Tibial nerve (tissue), 4 donors: Measurements from ENCODE around the gene MOSMO. TPM values are rescaled to one million over a fixed set of nuclear protein-coding genes. Genes with fewer than 3 reads are reported as not detected.

Experiments
- DNase-seq, 2 donors: peaks; one replicate each; pipeline ENCODE4 v3.0.0-alpha.2; 2019; ENCODE audit warnings: low spot score in 2 of 2
- H3K27ac ChIP-seq, 4 donors: fragments of 200-600 bp; sonication (generic) in 3 of 4; one replicate each; pipeline ENCODE4 v1.5.1; 2017 to 2019; ENCODE audit warnings: mild to moderate bottlenecking in 1 of 4
- H3K27me3 ChIP-seq, 2 donors: fragments of 200-600 bp; sonication (generic) in 1 of 2; one replicate each; pipeline versions ENCODE4 v1.5.1 to v1.6.0; 2017 to 2019
- H3K36me3 ChIP-seq, 3 donors: fragments of 200-600 bp; sonication (generic); one replicate each; pipeline ENCODE4 v1.5.1; 2018 to 2019
- H3K4me1 ChIP-seq, 4 donors: fragments of 200-600 bp; sonication (generic) in 3 of 4; one replicate each; pipeline ENCODE4 v1.5.1; 2017 to 2019
- H3K4me3 ChIP-seq, 4 donors: fragments of 200-600 bp; sonication (generic) in 3 of 4; one replicate each; pipeline ENCODE4 v1.5.1; 2017 to 2019; ENCODE audit warnings: mild to moderate bottlenecking in 1 of 4, moderate library complexity in 1 of 4
- H3K9me3 ChIP-seq, 4 donors: fragments of 200-600 bp; sonication (generic) in 3 of 4; one replicate each; pipeline ENCODE4 v1.5.1; 2017 to 2019
- EP300 ChIP-seq, 2 donors: sonication (generic); formaldehyde crosslinking; IDR thresholded peaks; one replicate each; pipeline ENCODE4 v1.6.1; 2017; ENCODE audit warnings: antibody characterized with exemption in 2 of 2, mild to moderate bottlenecking in 1 of 2
- POLR2A ChIP-seq, 2 donors: fragments of 450-650 bp; IDR thresholded peaks; one replicate each; pipeline ENCODE4 v1.6.1; 2017; ENCODE audit warnings: antibody characterized with exemption in 2 of 2, mild to moderate bottlenecking in 2 of 2, moderate library complexity in 2 of 2
- WGBS, 2 donors: methylation state at CpG; one replicate each; pipeline ENCODE4 v1.1.5; 2018; 5-methylcytosine and 5-hydroxymethylcytosine counted together
- total RNA-seq, 4 donors: library from RNA; depleted of rRNA; stranded (reverse); fragments of >200 nt; gene quantifications; one replicate each; pipeline ENCODE4 v1.1.0, GENCODE V29; 2016
- TF ChIP-seq, protein P1 (sequence below), 5 experiments: fragments of 200-600 bp in 3 of 5; fragments of 450-650 bp in 2 of 5; sonication (generic) in 3 of 5; IDR thresholded peaks; one replicate each; pipeline ENCODE4 v1.5.1; 2016 to 2019; ENCODE audit warnings: antibody characterized with exemption in 5 of 5, mild to moderate bottlenecking in 3 of 5, moderate library complexity in 2 of 5

MOSMO gene
- total RNA-seq, 4 donors from 2014 or later, result 19.3 to 33.6 (median 26.0) TPM

DNA sequence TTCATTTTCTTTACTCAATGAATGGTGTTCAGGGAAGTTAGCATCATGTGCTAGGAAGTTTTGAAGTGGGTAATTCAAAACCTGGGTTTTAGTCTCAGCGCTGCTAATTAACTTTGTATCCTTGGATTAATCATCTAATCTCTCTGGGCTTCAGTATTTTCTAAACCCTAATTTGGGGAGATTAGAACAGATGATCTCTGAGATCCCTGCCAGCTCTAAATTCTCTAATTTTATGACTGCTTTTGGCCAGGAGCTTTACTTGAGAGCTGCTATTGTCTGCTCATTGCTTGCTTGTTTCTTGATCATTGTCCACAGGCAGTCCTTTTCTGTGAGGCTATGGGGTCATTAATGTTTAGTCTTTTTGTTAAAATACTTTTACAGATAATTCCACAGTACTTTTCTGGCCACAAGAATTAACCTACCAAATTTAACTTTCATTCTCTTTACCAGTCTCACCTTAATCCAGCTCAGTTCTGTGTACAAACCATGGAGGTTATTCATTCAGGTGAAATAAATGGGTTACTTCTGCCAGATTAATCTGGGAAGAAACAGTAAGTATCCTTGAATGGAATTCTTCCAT lies 56.1 kb downstream of the MOSMO start:
- no peak overlapping the region for H3K27ac ChIP-seq
- no peaks in the 10 kb centered on the region for H3K27me3 ChIP-seq
- peaks cover 0 to 16% (median 0%) of the 10 kb centered on the region in 3 donors for H3K36me3 ChIP-seq
- peaks cover 0 to 6% (median 0%) of the 10 kb centered on the region in 4 donors for H3K4me1 ChIP-seq
- WGBS, 2 donors, result 69 to 72% methylated on average over 1 of the region's 1 CpG
- H3K9me3 ChIP-seq, result peaks cover 0 to 7% (median 2%) of the 10 kb centered on the region in 4 donors
- no peak overlapping the region for H3K4me3 ChIP-seq
- TF ChIP-seq EP300 (IDR thresholded peaks at IDR 0.05), result no peak
- DNase-seq, result no peak

DNA sequence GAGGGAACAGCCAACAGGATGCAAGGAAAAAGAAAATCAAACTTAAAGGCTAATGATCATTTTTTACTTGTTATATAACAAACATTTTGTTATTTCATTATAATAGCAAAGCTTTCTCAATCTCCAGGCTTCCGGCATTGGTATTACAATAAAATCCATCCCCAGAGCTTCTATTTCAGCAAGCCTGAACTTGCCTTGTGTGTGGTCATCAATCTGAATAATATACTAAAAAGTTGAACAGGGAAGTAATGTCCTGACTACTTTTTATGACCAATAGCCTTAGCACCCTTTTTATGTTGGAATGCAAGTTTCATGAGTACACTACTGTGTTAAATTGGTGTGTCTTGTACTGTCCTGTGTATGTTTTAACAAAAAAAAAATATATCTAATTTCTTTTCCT lies 57.3 kb downstream of the MOSMO start:
- H3K27me3 ChIP-seq, result no peaks in the 10 kb centered on the region
- 91 to 94% methylated on average over 1 of the region's 1 CpG for WGBS, 2 donors
- H3K27ac ChIP-seq, result no peak overlapping the region
- peaks cover 0 to 16% (median 0%) of the 10 kb centered on the region in 3 donors for H3K36me3 ChIP-seq
- DNase-seq, result no peak
- no peak overlapping the region for H3K4me3 ChIP-seq
- no peak for TF ChIP-seq POLR2A (IDR thresholded peaks at IDR 0.05)
- peaks cover 0 to 7% (median 2%) of the 10 kb centered on the region in 4 donors for H3K9me3 ChIP-seq
- peaks cover 0 to 16% (median 5%) of the 10 kb centered on the region in 4 donors for H3K4me1 ChIP-seq

DNA sequence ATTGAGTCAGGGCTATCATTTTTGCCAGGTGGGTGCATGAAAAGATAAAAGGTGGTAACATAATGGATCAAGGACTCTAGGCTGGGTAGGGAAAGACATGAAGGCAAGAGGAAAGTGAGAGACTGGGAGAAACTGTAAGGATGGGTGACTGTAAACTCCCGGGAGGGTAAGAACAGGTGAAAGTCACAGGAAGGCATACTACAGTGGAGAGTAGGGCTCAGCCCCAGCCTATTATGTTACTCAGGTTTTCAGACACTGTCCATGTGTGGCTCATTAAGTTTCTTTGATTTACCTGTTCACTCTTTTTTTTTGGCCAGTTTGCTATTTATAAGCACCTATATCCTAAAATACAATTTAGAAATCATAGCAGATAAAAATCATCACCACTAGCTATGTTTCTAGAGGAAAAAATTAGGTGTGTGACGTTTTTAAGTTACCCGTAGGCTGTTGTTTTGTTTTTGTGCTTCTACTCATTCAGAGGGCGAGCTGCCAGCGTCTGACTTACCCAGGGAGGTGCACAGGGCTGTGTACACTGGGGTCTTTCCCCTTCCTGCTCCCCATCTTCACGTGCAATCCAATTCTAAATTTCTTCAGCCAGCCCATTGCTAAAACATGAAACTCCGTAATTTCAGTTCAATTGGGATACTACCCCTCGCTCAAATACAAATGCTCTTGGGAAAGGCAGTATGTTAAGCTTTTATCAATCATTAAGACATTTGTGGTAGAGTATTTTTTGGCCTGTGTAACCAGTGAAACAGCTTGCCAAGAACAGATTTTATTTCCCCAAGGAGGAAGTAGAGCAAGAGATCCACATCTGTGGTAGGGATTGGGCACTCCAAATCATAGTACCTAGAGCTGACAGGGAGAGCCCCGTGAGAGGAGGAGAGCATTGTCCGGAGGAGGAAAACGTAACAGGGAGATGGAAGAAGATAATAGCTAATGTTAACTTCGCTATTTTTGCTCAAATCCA lies 62.7 kb downstream of the MOSMO start:
- Histone ChIP-seq H3K36me3 (peaks cover 0 to 16% (median 0%) of the 10 kb centered on the region in 3 donors), H3K9me3 (peaks cover 0 to 7% (median 0%) of the 10 kb centered on the region in 4 donors), H3K27me3 (no peaks in the 10 kb centered on the region), H3K4me1 (peaks cover 0 to 43% (median 8%) of the 10 kb centered on the region in 4 donors), H3K4me3 (peak overlapping the region in 2 of 4 donors; percentile 0 to 4), H3K27ac (peak overlapping the region in 1 of 4 donors; percentile 5)
- DNase-seq, result peak in 1 of 2 donors; percentile 35
- 52 to 61% methylated on average over 12 of the region's 12 CpGs for WGBS, 2 donors
- no peak for TF ChIP-seq POLR2A (IDR thresholded peaks at IDR 0.05)
- TF ChIP-seq, protein P1, sequence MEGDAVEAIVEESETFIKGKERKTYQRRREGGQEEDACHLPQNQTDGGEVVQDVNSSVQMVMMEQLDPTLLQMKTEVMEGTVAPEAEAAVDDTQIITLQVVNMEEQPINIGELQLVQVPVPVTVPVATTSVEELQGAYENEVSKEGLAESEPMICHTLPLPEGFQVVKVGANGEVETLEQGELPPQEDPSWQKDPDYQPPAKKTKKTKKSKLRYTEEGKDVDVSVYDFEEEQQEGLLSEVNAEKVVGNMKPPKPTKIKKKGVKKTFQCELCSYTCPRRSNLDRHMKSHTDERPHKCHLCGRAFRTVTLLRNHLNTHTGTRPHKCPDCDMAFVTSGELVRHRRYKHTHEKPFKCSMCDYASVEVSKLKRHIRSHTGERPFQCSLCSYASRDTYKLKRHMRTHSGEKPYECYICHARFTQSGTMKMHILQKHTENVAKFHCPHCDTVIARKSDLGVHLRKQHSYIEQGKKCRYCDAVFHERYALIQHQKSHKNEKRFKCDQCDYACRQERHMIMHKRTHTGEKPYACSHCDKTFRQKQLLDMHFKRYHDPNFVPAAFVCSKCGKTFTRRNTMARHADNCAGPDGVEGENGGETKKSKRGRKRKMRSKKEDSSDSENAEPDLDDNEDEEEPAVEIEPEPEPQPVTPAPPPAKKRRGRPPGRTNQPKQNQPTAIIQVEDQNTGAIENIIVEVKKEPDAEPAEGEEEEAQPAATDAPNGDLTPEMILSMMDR (IDR thresholded peaks at IDR 0.05), result no peak
- no peak for TF ChIP-seq EP300 (IDR thresholded peaks at IDR 0.05)

DNA sequence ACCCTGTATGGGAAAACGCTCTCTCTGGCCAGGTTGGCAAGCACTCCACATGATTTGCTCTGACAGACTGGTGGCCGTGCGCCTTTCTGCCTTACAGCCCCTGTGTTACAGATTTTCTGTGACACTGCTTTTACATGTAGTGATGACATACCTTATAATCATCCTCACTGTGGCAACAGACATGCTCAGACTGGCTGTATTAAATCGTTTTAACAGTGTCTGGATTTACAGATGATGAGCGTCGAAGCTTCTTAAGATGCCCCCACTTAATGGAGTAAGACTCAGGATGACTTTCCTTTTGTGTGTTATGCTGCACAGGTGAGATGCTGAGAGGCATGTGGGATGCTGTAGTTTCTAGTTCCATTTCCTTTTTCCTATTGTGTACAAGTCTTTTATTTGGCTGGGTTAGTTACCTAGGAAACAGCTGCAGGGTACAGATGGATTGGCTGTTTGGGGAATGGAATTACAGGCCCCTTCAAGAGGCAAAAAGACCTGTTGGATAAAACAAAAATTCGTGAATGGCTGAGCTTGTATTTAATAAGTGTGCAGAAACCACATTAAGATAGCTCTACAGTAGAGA lies 63.5 kb downstream of the MOSMO start:
- Histone ChIP-seq H3K4me1 (peaks cover 0 to 43% (median 8%) of the 10 kb centered on the region in 4 donors), H3K27me3 (no peaks in the 10 kb centered on the region), H3K9me3 (peaks cover 0 to 7% (median 0%) of the 10 kb centered on the region in 4 donors), H3K36me3 (peaks cover 0 to 12% (median 0%) of the 10 kb centered on the region in 3 donors), H3K27ac (peak overlapping the region in 1 of 4 donors; percentile 5), H3K4me3 (peak overlapping the region in 1 of 4 donors; percentile 0)
- 77 to 83% methylated on average over 7 of the region's 7 CpGs for WGBS, 2 donors
- no peak for TF ChIP-seq POLR2A (IDR thresholded peaks at IDR 0.05)
- no peak for TF ChIP-seq EP300 (IDR thresholded peaks at IDR 0.05)
- TF ChIP-seq, protein P1 (IDR thresholded peaks at IDR 0.05), result no peak
- no peak for DNase-seq

DNA sequence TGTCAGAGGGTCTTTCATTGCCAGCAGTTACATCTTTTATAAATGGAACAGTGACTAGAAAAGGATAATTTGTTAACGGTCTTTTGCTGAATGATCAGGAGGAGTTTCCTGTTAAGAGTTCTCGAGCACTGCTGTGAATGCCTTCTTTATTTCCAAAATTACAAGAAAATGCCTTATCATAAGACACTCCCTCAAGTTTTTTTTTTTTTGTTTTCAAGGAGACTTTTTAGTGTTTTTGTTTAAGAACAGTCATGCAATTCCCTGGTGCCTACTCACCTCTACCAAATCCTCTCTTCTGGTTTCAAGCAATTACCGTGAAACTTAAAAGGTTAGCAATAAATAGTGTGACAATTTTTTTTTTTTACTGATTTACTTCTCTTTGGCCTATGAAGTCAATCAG lies 65.4 kb downstream of the MOSMO start:
- peak overlapping the region in 2 of 4 donors; percentile 34 to 37 for H3K27ac ChIP-seq
- H3K4me1 ChIP-seq, result peaks cover 0 to 52% (median 8%) of the 10 kb centered on the region in 4 donors
- H3K9me3 ChIP-seq, result no peaks in the 10 kb centered on the region
- TF ChIP-seq POLR2A (IDR thresholded peaks at IDR 0.05), result no peak
- TF ChIP-seq, protein P1 (IDR thresholded peaks at IDR 0.05), result no peak
- TF ChIP-seq EP300 (IDR thresholded peaks at IDR 0.05), result no peak
- no peaks in the 10 kb centered on the region for H3K27me3 ChIP-seq
- 38 to 42% methylated on average over 3 of the region's 3 CpGs for WGBS, 2 donors
- no peaks in the 10 kb centered on the region for H3K36me3 ChIP-seq
- H3K4me3 ChIP-seq, result no peak overlapping the region
- DNase-seq, result no peak
